Heart right ventricle (tissue), 16 donors: ENCODE data around the gene WDR77. TPM values are rescaled to one million over a fixed set of nuclear protein-coding genes. Genes with fewer than 3 reads are reported as not detected.

ENCODE experiments used
- ATAC-seq, 8 donors: fragments of 200-7000 bp; cut with Tn5 transposase; one replicate each; pipeline ENCODE4 v1.9.1; 2020; ENCODE audit warnings: mild to moderate bottlenecking in 8 of 8, moderate library complexity in 8 of 8, moderate number of reproducible peaks in 1 of 8
- DNase-seq, 2 donors: peaks; one replicate each; pipeline ENCODE4 v3.0.0-alpha.2; 2020
- H3K27ac ChIP-seq, 10 donors: fragments of 200-600 bp; sonication (generic) in 2 of 10; one replicate each; pipeline versions ENCODE4 v1.5.0 to v1.8.0; 2020 to 2022; ENCODE audit warnings: mild to moderate bottlenecking in 3 of 10
- H3K27me3 ChIP-seq, 7 donors: fragments of 200-600 bp; one replicate each; pipeline ENCODE4 v1.8.0; 2021 to 2022; ENCODE audit warnings: mild to moderate bottlenecking in 2 of 7
- H3K36me3 ChIP-seq, 9 donors: fragments of 200-600 bp; sonication (generic) in 1 of 9; one replicate each; pipeline versions ENCODE4 v1.5.0 to v1.8.0; 2020 to 2022; ENCODE audit warnings: mild to moderate bottlenecking in 2 of 9
- H3K4me1 ChIP-seq, 9 donors: fragments of 200-600 bp; sonication (generic) in 1 of 9; one replicate each; pipeline versions ENCODE4 v1.5.0 to v1.8.0; 2020 to 2022; ENCODE audit warnings: mild to moderate bottlenecking in 4 of 9
- H3K4me3 ChIP-seq, 10 donors: fragments of 200-600 bp; sonication (generic) in 2 of 10; one replicate each; pipeline versions ENCODE4 v1.5.0 to v1.8.0; 2020 to 2022; ENCODE audit warnings: mild to moderate bottlenecking in 7 of 10, moderate library complexity in 2 of 10
- H3K9me3 ChIP-seq, 11 donors: fragments of 200-600 bp in 10 of 11; sonication (generic) in 2 of 11; one replicate each; pipeline versions ENCODE4 v1.5.0 to v1.8.0; 2013 to 2022; ENCODE audit warnings: mild to moderate bottlenecking in 2 of 11, control low read depth in 1 of 11, moderate library complexity in 1 of 11
- WGBS, 2 donors: extraction: QIAGEN DNeasy Blood & Tissue Kit; methylation state at CpG; one replicate each; pipeline ENCODE4 v1.1.7; 2013; ENCODE audit warnings: inconsistent platforms in 1 of 2; 5-methylcytosine and 5-hydroxymethylcytosine counted together
- intact Hi-C, 10 donors: fragments of 100-400 bp; cut with DNase I; formaldehyde crosslinking; loops; one replicate each; pipeline versions ENCODE4 v1.11.1 to v1.14.2; 2022
- polyA plus RNA-seq, 2 donors: library from polyadenylated mRNA; stranded (reverse); fragments of 200-250 nt; gene quantifications; one replicate each; pipeline ENCODE4 v1.2.3, GENCODE V29; 2013
- total RNA-seq, 10 donors: library from RNA; stranded (reverse); fragmentation: NEBNext Ultra II Directional in 3 of 10; extraction: Animal tissue kit (Norgen Biotek cat#: 25700) in 3 of 10; gene quantifications; one replicate each; pipeline versions ENCODE4 v1.2.1 to v1.2.4, GENCODE V29; 2021 to 2023
- TF ChIP-seq, protein P1 (sequence below), 9 donors: fragments of 200-600 bp; sonication (generic) in 2 of 9; IDR thresholded peaks; one replicate each; pipeline versions ENCODE4 v1.5.0 to v1.8.0; 2021 to 2022; ENCODE audit warnings: antibody characterized with exemption in 9 of 9, mild to moderate bottlenecking in 5 of 9, moderate library complexity in 1 of 9
- donor health status: Arrhythmogenic right ventricular cardiomyopathy.
- donor health status: ischemic (EF 13 %, LVEDD 7.1; RV severe dilation, severe dysfunction).
- donor health status: healthy with polysubstance abuse.
- donor health status: DM: no; HTN: yes; CAD: no.
- donor health status: DM: no; HTN: no; CAD: no.
- donor health status: ischemic (EF 25% LVEDD 6.9; RV normal size, moderate dysfunction).
- donor health status: ischemic (EF 25% LVEDD 5.7; RV mildly dilated, moderate dysfunction).
- donor health status: healthy.
- donor health status: DM: yes; HTN: yes; CAD: no.
- donor health status: Ischemic cardiomyopathy.
- donor health status: ischemic (EF 35%, LVEDD 5.7; RV mildly dilated, moderate dysfunction).
- donor health status: nonischemic (EF 11% LVEDD 7.7; RV severe dilation, severe dysfunction).
- donor health status: DM: yes; HTN: yes; CAD: no.
- donor health status: PGD.
- donor health status: ischemic (EF 29% LVEDD 5.4; RV normal size, mild dysfunction).
- donor health status: nonischemic (EF 23%, LVEDD 6.1; RV moderate dilation, normal function).

WDR77 gene
- total and polyA plus RNA-seq, 12 donors = 21.4 to 55.8 (median 35.3) TPM

DNA sequence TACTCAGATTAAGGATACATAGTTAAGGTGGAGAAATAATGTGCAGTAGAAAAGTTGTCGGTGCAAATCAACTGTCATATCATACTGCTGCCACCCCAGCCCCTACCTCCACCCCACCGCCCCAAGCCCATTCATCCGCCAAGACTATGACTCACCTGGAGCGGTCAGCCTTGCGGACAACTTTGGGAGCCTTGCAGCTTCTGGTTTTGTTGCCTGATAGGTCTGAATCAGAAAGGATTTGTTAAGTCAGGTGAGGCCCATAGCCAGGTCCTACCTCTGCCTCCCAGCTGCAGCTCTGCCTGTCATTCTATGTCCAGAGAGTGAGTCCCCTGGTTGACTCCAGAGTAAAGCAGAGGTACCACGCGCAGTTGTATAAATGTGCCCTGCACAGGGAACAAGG, 37.4 kb upstream of the WDR77 start:
- H3K4me1 ChIP-seq = peaks cover 0 to 80% (median 12%) of the 10 kb centered on the region in 9 donors
- DNase-seq = no peak
- intact Hi-C loops = loop anchor here in 4 of 10 donors (5.0 to 10.0 kb wide), 3 partner anchors 271 to 888 kb away; partner anchors contain the start of gene DDX20 (in 1 of the 4)
- no peak for ATAC-seq
- TF ChIP-seq, protein P1, sequence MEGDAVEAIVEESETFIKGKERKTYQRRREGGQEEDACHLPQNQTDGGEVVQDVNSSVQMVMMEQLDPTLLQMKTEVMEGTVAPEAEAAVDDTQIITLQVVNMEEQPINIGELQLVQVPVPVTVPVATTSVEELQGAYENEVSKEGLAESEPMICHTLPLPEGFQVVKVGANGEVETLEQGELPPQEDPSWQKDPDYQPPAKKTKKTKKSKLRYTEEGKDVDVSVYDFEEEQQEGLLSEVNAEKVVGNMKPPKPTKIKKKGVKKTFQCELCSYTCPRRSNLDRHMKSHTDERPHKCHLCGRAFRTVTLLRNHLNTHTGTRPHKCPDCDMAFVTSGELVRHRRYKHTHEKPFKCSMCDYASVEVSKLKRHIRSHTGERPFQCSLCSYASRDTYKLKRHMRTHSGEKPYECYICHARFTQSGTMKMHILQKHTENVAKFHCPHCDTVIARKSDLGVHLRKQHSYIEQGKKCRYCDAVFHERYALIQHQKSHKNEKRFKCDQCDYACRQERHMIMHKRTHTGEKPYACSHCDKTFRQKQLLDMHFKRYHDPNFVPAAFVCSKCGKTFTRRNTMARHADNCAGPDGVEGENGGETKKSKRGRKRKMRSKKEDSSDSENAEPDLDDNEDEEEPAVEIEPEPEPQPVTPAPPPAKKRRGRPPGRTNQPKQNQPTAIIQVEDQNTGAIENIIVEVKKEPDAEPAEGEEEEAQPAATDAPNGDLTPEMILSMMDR (IDR thresholded peaks at IDR 0.05) = no peak
- peaks cover 0 to 7% (median 0%) of the 10 kb centered on the region in 7 donors for H3K27me3 ChIP-seq
- peaks cover 0 to 3% (median 0%) of the 10 kb centered on the region in 9 donors for H3K36me3 ChIP-seq
- peak overlapping the region in 1 of 10 donors; percentile 41 for H3K4me3 ChIP-seq
- no peaks in the 10 kb centered on the region for H3K9me3 ChIP-seq
- WGBS, 2 donors = 95 to 97% methylated on average over 7 of the region's 7 CpGs
- H3K27ac ChIP-seq = peak overlapping the region in 1 of 10 donors; percentile 31

GRCh38 chr1:111484391-111485026, 35.5 kb upstream of the WDR77 start:
- Histone ChIP-seq H3K36me3 (peaks cover 0 to 3% (median 0%) of the 10 kb centered on the region in 9 donors), H3K4me3 (no peak overlapping the region), H3K9me3 (no peaks in the 10 kb centered on the region), H3K27me3 (peaks cover 0 to 7% (median 0%) of the 10 kb centered on the region in 7 donors), H3K27ac (peak overlapping the region in 1 of 10 donors; percentile 60), H3K4me1 (peaks cover 0 to 75% (median 17%) of the 10 kb centered on the region in 9 donors)
- DNase-seq = no peak
- no peak for ATAC-seq
- intact Hi-C loops = loop anchor here in 9 of 10 donors (5.0 to 10.0 kb wide), 7 partner anchors 168 to 890 kb away; partner anchors contain the start of gene DDX20 (in 3 of the 9)
- TF ChIP-seq, protein P1 (IDR thresholded peaks at IDR 0.05) = no peak

GRCh38 chr1:111483876-111484275, 34.8 kb upstream of the WDR77 start:
- Histone ChIP-seq H3K9me3 (no peaks in the 10 kb centered on the region), H3K4me1 (peaks cover 0 to 74% (median 17%) of the 10 kb centered on the region in 9 donors), H3K27ac (peak overlapping the region in 1 of 10 donors; percentile 44), H3K4me3 (no peak overlapping the region), H3K36me3 (peaks cover 0 to 4% (median 0%) of the 10 kb centered on the region in 9 donors), H3K27me3 (peaks cover 0 to 7% (median 0%) of the 10 kb centered on the region in 7 donors)
- 61 to 86% methylated on average over 2 of the region's 2 CpGs for WGBS, 2 donors
- ATAC-seq (no peak), DNase-seq (no peak)
- intact Hi-C loops = loop anchor here in 8 of 10 donors (2.0 to 10.0 kb wide), 8 partner anchors 168 to 891 kb away; partner anchors contain the start of gene DDX20 (in 2 of the 8)
- TF ChIP-seq, protein P1 (IDR thresholded peaks at IDR 0.05) = no peak

DNA sequence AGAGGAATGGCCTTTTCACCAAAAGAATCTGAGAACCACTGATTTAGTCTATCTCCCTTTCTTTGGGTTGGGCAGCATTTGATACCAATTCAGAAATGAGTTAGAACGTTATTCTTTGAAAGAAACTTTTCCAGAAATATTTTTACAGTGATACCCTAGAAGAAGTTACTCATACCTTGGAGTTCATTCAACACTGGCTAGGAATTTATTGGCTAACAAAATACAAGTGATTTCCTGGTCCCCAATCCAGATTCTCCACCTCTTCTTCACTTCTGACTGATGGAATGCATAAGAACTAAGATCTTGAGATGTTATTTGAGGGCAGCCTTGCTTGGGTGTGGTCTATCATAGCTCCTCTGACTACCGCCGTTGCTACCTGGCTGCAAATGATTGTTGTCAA, 34.1 kb upstream of the WDR77 start:
- Histone ChIP-seq H3K27ac (peak overlapping the region in 1 of 10 donors; percentile 45), H3K27me3 (peaks cover 0 to 6% (median 0%) of the 10 kb centered on the region in 7 donors), H3K4me1 (peaks cover 0 to 74% (median 17%) of the 10 kb centered on the region in 9 donors), H3K36me3 (peaks cover 0 to 11% (median 0%) of the 10 kb centered on the region in 9 donors), H3K9me3 (no peaks in the 10 kb centered on the region), H3K4me3 (no peak overlapping the region)
- ATAC-seq (no peak), DNase-seq (no peak)
- TF ChIP-seq, protein P1 (IDR thresholded peaks at IDR 0.05) = no peak
- WGBS, 2 donors = 45 to 62% methylated on average over 3 of the region's 3 CpGs
- intact Hi-C loops = loop anchor here in 8 of 10 donors (2.0 to 10.0 kb wide), 8 partner anchors 169 to 892 kb away; partner anchors contain the start of gene DDX20 (in 2 of the 8)
